H1 (cell line): ENCODE results near the gene MAMSTR. TPM values are rescaled to one million over a fixed set of nuclear protein-coding genes. Genes with fewer than 3 reads are reported as not detected.

Source experiments
- CBX5 ChIP-seq: fragments of 300-800, 300-1000 bp; sonication (generic); IDR thresholded peaks from 2 replicates; pipeline ENCODE4 v1.7.1; 2016; ENCODE audit warnings: antibody characterized with exemption, low read length, low read depth
- CREB1 ChIP-seq: IDR thresholded peaks from 2 replicates; pipeline ENCODE4 v1.6.1; 2012; ENCODE audit warnings: inconsistent platforms
- KDM4A ChIP-seq: IDR thresholded peaks from one replicate; pipeline ENCODE4 v1.7.1; 2012; ENCODE audit warnings: low read depth, mild to moderate bottlenecking, moderate library complexity, low read length, inconsistent platforms; ENCODE audit not compliant: severe bottlenecking
- polyA plus RNA-seq, 7 experiments: library from polyadenylated mRNA; depleted of rRNA in 3 of 7; stranded (reverse) in 5 of 7; unstranded in 2 of 7; fragments of >200 nt in 5 of 7; fragments of 200-250 nt in 2 of 7; gene quantifications; 1 replicate in 5 of 7; 2 replicates in 1 of 7; 4 replicates in 1 of 7; pipeline versions ENCODE4 v1.2.1 to v1.2.3, GENCODE V29; 2011 to 2013; ENCODE audit warnings: missing spikeins in 2 of 7, mixed read lengths in 2 of 7
- total RNA-seq: library from RNA; stranded (reverse); fragmentation: NEBNext Ultra II Directional; extraction: Animal tissue kit (Norgen Biotek cat#: 25700); gene quantifications from 2 replicates; pipeline ENCODE4 v1.2.1, GENCODE V29; 2021

The MAMSTR gene
- total and polyA plus RNA-seq, 2 of the 8 experiments (the other 6 are each of a cell fraction or from before 2014, with no cell fraction given) = 2.0 to 2.3 TPM

GRCh38 chr19:48671446-48671995 lies 48.0 kb downstream of the MAMSTR start (continued):
- TF ChIP-seq KDM4A (no peak), CBX5 (no peak), CREB1 (no peak)
